Calu3 (cell line): ENCODE results near the gene AKR7A2. TPM values are rescaled to one million over a fixed set of nuclear protein-coding genes. Genes with fewer than 3 reads are reported as not detected.

Experiments used
- BruUV-seq: library from RNA; stranded (reverse); fragments of 400-500 nt; replicated peaks from 2 replicates; lab custom pipeline; 2021; lab: Mats Ljungman, UMichigan
- CTCF ChIA-PET: fragments of 300-600 bp; sonication (Branson Sonifier 250); formaldehyde crosslinking; loops from one replicate; lab custom pipeline; 2022; ENCODE audit warnings: antibody characterized with exemption; lab: Charles Lee
- DNase-seq: peaks from one replicate; pipeline ENCODE4 v3.0.0; 2022
- H3K27ac Mint-ChIP-seq: one replicate; pipeline ENCODE4 v1.8.0; 2022; ENCODE audit warnings: mixed read lengths; ENCODE audit not compliant: unreplicated experiment
- H3K27me3 Mint-ChIP-seq: one replicate; pipeline ENCODE4 v1.8.0; 2022; ENCODE audit warnings: mixed read lengths; ENCODE audit not compliant: unreplicated experiment
- H3K36me3 Mint-ChIP-seq: one replicate; pipeline ENCODE4 v1.8.0; 2022; ENCODE audit warnings: mild to moderate bottlenecking, moderate library complexity, mixed read lengths; ENCODE audit not compliant: insufficient read depth, unreplicated experiment
- H3K4me1 Mint-ChIP-seq: one replicate; pipeline ENCODE4 v1.8.0; 2022; ENCODE audit warnings: mild to moderate bottlenecking, low read depth, mixed read lengths; ENCODE audit not compliant: unreplicated experiment
- H3K4me3 Mint-ChIP-seq: one replicate; pipeline ENCODE4 v1.8.0; 2022; ENCODE audit warnings: mild to moderate bottlenecking, low read depth, moderate library complexity, mixed read lengths; ENCODE audit not compliant: unreplicated experiment
- H3K9me3 Mint-ChIP-seq: one replicate; pipeline ENCODE4 v1.8.0; 2022; ENCODE audit warnings: low read depth, mixed read lengths; ENCODE audit not compliant: unreplicated experiment
- intact Hi-C: fragments of 100-400 bp; cut with micrococcal nuclease; formaldehyde crosslinking; loops from one replicate; pipeline ENCODE4 v1.10.0; 2022; ENCODE audit not compliant: unreplicated experiment
- total RNA-seq: library from RNA; stranded (reverse); gene quantifications from 2 replicates; pipeline ENCODE4 v1.2.3, GENCODE V29; 2022
- TF ChIP-seq, protein P1 (sequence below): fragments of 200-600 bp; IDR thresholded peaks from one replicate; pipeline ENCODE4 v1.8.0; 2022; ENCODE audit warnings: antibody characterized with exemption; ENCODE audit not compliant: unreplicated experiment

The AKR7A2 gene
- total RNA-seq, 1 experiment from 2014 or later: 25.7 TPM

DNA sequence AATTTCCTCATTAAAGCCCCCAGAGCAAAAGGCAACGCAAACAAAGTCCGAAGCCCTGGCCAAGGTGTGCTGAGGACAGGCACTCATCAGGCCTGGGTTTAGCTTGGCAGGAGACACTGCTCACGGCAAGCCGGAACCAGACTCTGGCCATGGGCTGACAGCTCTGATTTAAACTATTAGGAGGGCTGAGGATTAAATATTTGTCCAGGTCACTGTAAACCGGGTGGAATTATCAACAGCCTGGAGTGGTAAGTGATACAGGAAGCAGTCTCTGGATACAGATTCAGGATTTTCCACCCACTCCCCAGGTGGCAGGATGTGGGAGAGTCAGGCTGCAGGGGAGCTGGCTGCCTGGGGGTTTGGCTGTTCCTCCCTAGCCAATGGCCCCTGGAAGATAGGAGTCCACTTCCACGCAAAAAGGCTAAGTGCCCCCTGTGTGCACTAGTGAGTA is 42.6 kb upstream of the AKR7A2 start:
- H3K36me3 Mint-ChIP-seq: peaks cover 18% of the 10 kb centered on the region
- no peaks in the 10 kb centered on the region for H3K4me1 Mint-ChIP-seq
- H3K9me3 Mint-ChIP-seq: no peaks in the 10 kb centered on the region
- TF ChIP-seq, protein P1, sequence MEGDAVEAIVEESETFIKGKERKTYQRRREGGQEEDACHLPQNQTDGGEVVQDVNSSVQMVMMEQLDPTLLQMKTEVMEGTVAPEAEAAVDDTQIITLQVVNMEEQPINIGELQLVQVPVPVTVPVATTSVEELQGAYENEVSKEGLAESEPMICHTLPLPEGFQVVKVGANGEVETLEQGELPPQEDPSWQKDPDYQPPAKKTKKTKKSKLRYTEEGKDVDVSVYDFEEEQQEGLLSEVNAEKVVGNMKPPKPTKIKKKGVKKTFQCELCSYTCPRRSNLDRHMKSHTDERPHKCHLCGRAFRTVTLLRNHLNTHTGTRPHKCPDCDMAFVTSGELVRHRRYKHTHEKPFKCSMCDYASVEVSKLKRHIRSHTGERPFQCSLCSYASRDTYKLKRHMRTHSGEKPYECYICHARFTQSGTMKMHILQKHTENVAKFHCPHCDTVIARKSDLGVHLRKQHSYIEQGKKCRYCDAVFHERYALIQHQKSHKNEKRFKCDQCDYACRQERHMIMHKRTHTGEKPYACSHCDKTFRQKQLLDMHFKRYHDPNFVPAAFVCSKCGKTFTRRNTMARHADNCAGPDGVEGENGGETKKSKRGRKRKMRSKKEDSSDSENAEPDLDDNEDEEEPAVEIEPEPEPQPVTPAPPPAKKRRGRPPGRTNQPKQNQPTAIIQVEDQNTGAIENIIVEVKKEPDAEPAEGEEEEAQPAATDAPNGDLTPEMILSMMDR: no peak
- no peak overlapping the region for H3K27ac Mint-ChIP-seq
- H3K4me3 Mint-ChIP-seq: no peak overlapping the region
- CTCF ChIA-PET: no interaction called here
- BruUV-seq: no TSS peak
- no peak for DNase-seq
- intact Hi-C loops: no loop called here
- H3K27me3 Mint-ChIP-seq: no peaks in the 10 kb centered on the region

DNA sequence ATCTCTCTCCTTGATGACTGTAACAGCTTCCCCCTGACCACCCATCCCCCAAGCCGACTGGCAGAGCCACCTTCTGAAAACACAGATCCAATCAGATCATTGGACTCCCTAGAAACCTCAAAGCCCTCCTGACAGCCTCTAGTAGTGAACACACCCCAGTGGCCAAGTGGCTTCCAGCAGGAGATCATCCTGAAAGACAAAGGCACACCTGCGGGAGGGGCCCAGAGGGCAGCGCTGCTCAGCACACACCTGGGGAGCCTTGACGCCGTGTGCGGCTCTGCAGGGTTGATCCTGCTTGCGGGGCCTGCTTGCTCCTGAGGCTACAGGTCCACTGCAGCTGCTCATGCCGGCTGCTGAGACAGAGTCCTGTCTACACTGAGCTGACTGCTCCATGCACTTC is 41.7 kb upstream of the AKR7A2 start:
- no peaks in the 10 kb centered on the region for H3K4me1 Mint-ChIP-seq
- H3K4me3 Mint-ChIP-seq: no peak overlapping the region
- BruUV-seq: no TSS peak
- H3K9me3 Mint-ChIP-seq: no peaks in the 10 kb centered on the region
- intact Hi-C loops: no loop called here
- TF ChIP-seq, protein P1: no peak
- CTCF ChIA-PET: interaction anchor here (0.6 kb wide), 1 partner anchor 32 kb away, joined by 8 read pairs; no protein-coding TSS in a partner anchor
- H3K36me3 Mint-ChIP-seq: peaks cover 18% of the 10 kb centered on the region
- H3K27ac Mint-ChIP-seq: no peak overlapping the region
- DNase-seq: no peak
- no peaks in the 10 kb centered on the region for H3K27me3 Mint-ChIP-seq

GRCh38 chr1:19352839-19353238 is 40.9 kb upstream of the AKR7A2 start:
- intact Hi-C loops: no loop called here
- Mint-ChIP-seq H3K27ac (no peak overlapping the region), H3K9me3 (no peaks in the 10 kb centered on the region), H3K4me3 (no peak overlapping the region), H3K27me3 (no peaks in the 10 kb centered on the region), H3K4me1 (no peaks in the 10 kb centered on the region), H3K36me3 (peaks cover 12% of the 10 kb centered on the region)
- no TSS peak for BruUV-seq
- no peak for DNase-seq
- TF ChIP-seq, protein P1: no peak
- CTCF ChIA-PET: interaction anchor here (0.6 kb wide), 1 partner anchor 31 kb away, joined by 8 read pairs; no protein-coding TSS in a partner anchor

- CTCF ChIA-PET: no interaction called here
- no peak for DNase-seq
- Mint-ChIP-seq H3K9me3 (no peaks in the 10 kb centered on the region), H3K4me3 (no peak overlapping the region), H3K36me3 (peaks cover 12% of the 10 kb centered on the region), H3K4me1 (no peaks in the 10 kb centered on the region), H3K27ac (no peak overlapping the region), H3K27me3 (no peaks in the 10 kb centered on the region)
- TF ChIP-seq, protein P1: no peak
- intact Hi-C loops: no loop called here
- BruUV-seq: no TSS peak
Measured at GRCh38 chr1:19351873-19352272, 39.9 kb upstream of the AKR7A2 start.
